HG03439 (cell line): ENCODE data around the gene CHD8.

Experiments used
- ATAC-seq: cut with Tn5 transposase; IDR thresholded peaks from one replicate; pipeline ENCODE4 v1.9.1; 2021; ENCODE audit warnings: mild to moderate bottlenecking, moderate library complexity; ENCODE audit not compliant: unreplicated experiment

Gene CHD8

DNA sequence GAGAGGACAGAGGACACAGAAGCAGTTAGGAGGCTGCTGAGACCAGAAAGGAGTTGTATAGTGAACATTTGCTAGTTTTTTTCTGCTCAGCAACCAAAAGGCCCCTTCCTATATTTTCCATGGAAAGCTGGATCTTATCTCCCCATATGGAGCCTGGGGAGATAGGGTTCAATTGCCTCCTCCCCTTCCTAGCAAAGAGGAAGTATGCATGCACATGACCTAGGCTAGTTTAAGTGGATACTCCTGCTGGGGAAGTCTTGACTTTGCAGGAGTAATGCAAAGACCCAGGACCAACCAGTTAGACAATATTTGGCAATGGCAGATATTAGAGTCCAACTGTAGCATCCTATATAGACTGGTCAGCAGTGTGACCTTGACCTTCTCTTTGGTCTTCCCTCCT is 15.1 kb downstream of the CHD8 start:
- ATAC-seq: no peak

DNA sequence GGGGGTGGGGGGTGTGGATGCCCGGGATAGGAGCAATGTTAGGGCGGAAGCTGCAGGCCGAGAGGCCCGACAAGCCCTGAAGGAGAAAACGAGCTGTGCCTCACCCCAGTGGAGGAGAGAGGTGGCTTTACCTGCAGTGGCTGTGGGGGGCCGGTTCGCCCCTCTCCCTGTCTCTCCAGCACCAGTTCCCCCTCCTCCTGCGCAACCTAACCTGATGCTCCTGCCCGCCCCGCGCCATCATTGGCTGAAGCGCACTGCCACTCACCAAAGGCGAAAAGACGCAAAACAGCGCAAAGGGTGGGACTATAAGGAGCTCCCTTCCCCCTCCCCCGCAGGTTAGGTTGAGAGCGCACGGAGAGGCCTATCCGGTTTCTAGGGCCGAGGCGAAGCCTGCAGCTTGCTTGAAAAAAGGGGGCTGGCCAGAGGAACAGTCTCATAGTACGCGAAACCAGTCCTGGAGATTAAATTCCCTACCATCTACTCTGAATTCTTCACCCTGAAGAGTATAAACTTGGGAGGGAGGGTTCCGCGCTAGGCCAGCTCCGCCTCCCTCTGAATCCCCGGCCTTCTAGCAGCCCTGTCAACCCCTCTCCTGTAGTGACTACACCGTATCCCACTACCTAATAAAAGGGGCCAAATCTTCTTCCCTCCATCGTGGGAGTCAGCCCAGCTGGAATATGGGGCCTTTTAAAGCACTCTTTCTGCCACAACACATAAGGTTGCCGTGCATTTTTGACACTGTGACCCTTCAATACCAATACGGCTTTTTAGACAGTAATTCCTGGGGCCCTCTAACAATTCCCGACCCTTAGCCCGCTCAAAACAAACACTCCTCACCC is 18.6 kb downstream of the CHD8 start:
- ATAC-seq: peak; percentile 96

DNA sequence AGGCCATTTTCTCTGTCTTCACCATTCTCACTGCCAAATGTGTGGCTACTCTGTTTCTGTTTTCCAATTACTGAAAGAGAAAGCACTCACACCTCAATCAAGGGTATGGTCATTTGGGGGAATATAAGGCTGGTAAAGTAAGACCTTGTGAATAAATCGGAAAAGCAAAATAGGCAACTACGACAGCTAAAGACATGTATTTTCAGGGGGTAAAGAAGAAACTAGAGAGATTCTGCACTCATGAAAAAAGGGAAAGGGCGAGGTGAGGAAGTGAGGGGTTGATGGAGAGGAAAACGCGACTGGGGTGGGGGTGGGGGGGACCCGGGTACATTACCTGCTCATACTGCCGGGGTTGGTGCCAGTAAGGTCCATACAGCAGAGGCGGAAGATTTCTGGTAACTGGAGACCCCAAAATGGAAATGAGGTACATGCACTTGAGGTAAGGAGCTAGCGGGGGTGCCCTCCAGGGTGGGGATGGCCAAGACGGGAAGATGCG is 19.3 kb downstream of the CHD8 start:
- ATAC-seq: no peak

DNA sequence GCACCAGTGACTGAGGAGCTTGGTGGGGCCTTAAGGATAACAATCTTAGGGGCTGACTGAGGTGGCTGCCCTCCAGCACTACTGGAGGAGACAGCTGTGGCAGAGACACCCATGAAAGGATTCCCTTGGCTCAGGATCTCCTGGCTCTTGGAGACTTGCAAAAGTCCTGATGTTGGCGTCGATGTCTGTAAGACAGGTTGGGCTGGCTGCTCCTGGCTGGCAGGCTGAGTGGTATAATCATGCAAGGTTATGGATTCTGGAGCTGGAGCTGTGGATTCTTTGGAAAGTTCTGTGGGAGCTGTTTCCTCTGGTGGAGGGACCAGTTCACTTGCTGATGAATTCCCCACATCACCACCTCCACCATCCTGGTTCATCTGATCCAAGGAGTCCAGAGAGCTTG is 24.8 kb downstream of the CHD8 start:
- ATAC-seq: no peak

DNA sequence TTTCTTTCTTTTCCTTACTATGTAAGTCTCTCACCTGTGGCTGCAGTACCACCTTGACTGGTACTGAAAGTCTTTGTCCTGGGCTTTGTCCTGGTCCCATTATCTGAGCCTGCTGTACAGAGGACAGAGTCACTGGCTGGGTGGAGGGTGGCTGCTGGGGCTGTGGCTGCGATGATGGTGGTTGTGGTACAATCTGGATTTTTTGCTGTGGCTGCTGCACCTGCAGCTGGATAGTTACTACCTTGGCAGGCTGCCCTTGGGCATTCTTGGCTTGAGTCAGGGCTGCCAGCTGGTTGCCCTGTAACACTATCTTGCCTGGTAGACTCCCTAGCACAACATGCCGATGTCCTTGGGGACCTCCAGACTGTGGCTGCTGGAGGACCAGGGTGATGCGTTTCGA is 27.0 kb downstream of the CHD8 start:
- no peak for ATAC-seq

DNA sequence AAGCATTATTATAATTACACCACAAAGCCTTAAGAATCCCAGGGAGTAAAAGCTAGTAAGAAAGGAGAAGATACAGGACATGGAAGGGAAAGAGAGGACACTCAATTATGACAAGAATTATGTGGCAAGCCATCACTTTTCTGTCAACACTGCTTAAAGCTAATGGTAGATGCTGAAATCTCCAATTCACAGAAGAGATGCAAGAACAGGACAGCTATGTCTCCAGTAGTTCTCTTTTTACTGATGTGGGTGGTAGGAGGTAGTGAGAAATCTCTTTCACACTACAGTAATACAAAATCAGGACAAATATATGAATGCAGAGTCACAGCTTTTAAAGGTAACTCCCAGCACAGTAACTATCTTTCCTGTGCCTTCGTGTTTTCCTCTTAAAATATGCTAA is 29.2 kb downstream of the CHD8 start:
- ATAC-seq: no peak

DNA sequence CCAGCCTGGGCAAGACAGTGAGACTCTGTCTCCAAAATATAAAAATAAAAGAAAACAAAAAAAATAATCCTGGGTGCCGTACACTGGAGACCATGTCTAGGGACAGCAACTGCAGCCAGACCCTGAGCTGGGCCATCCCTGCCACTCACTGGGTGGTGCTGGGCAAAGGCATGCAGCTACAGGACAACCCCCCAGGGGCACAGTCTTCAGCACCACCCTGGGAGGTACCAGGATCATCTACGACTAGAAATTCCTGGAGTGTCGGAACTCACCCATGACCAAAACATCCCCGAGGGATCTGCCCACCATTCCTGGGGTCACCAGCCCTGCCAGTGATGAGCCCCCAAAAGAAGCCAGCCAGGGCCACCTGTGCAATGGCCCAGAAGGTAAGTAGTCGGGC is 36.4 kb downstream of the CHD8 start:
- no peak for ATAC-seq

DNA sequence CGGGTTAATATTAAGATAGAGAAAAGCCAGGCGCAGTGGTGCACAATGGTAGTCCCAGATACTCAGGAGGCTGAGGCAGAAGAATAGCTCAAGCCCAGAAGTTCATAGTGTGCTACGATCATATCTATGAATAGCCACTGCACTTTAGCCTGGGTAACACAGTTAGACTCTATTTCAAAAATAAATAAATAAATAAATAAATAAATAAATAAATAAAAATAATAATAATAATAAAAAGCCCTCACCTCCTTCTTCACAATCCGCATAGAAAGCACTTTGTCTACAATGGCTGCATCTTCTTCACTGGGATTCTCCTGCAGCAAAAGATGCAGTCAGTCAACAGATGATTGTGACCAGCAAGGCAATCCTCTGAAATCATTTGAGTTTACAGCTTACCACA is 40.6 kb downstream of the CHD8 start:
- no peak for ATAC-seq

DNA sequence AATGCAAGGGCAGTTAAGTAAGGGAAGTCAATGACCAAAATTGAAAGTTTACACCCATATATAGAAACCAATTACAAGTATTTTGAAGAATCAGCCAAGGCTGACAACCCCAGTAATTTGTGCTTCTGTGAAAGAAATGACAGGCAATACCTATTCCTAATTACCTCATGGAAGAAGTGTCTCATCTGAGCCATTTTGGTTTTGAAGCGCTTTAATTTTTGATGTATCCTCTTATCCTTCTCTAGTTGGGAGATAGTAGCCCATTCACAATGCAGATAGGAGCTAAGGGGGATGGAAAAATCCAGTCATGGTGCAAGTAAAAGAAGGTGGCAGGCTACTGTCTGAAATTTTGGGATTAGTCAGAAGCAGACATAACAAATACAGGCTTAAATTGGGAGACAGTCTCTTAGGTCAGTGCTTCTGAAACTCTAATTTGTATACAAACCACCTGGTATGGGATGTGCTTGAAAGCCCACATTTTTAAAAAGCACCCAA is 41.7 kb downstream of the CHD8 start:
- no peak for ATAC-seq

DNA sequence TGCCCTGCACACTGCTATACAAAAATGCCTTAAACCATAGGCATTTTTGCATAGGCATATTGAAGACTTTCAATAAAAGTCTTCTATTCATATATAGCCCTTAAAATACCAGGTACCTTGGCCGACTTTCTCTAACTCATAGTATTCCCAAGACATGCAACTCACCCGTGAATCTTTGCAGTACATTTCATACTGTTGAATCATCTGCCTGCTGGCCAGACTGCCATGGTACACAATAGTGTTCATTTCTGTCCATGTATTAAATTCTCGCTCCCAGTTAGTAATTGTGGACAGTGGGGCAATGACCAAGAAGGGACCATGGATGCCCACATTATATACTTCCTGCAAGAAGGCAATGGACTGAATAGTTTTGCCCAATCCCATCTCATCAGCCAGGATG is 47.8 kb downstream of the CHD8 start:
- no peak for ATAC-seq

DNA sequence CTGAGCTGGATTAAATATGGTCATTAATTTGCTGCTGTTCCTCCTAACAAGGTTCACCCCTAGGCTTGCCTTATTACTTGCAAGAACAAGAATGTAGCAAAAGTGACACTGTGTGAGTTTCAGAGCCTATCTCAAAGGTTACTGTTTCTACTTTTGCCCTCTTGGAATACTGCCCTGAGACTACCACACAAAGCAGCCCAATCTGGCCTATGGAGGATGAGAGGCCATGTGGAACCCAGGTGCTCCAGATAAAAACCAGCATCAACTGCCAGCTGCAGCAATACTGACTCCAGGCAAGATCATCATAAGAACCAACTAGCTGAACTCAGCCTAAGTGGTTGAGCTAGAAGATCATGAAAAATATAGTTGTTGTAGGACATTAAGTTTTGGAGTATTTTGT is 49.7 kb downstream of the CHD8 start:
- ATAC-seq: no peak

DNA sequence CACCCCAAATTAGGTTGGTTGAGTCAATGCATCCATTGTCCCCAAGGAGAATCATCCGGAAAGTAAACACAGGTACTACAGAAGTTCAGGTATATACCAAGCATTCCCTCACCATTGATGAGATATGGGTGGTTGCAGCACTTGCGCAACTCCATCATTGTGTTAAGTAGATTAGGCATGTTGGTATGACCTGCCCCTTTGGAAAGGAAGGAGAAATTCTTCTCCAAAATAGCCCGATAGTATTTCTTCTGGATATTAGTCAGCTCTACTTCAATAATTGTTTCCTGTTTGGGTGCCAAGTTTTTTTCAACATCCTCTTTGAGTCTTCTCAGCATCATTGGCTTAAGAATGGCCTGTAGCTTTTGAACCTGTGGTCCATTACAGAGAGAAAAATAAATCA is 50.8 kb downstream of the CHD8 start:
- ATAC-seq: no peak

DNA sequence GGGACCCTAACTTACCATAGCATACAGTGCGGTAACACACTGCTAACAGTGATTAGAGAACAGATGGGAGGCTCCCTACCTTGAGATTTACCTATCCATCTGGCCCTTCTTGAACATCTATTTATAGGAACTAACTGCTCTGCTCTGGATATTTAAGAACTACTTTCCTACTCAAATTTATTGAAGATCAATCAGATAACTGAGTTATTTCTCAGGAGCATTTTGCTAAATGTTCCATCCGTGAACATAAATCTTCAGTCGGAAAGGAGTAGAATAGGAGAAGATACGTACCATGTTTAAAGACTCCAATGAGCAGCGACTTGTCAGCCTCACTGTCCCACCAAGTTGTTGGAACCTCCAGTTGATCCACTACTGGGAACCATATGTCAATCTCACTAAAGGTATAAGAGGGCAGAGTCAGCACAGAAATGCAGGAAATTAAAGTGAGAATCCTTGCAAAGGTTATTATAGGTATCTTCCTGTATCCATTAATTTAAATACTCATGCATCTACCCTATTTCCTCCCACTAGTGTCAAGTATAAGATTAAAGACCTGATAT is 56.5 kb downstream of the CHD8 start:
- no peak for ATAC-seq

DNA sequence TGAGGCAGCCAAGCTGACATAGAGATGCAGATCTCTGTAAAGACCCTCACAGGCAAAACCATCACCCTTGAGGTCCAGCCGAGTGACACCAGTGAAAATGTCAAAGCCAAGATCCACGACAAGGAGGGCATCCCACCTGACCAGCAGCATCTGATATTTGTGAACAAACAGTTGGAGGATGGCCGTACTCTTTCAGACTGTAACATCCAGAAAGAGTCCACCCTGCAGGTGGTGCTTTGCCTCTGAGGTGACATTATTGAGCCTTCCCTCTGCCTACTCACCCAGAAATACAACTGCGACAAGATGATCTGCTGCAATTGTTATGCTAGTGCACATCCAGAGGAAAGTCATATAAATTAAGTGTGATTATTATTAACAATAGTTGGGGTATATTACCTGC is 57.0 kb downstream of the CHD8 start:
- no peak for ATAC-seq

DNA sequence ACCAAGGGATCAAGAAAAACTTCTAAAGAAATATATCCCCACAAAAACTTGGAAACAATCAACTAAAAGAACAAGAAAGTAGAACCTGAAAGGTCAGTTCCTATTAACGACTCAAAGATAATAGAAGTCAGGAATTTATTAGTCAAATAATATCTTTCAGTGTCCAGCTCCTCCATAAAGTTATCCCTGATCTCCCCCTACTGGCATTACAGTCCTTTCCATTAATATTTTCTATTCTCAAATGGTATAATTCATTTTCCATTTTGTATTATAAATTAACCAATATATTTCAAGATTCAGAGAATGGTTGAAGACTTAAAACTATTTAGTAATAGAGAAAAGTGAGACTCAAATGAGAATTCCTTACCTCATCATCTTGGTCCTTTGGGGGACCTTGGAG is 60.5 kb downstream of the CHD8 start:
- no peak for ATAC-seq

DNA sequence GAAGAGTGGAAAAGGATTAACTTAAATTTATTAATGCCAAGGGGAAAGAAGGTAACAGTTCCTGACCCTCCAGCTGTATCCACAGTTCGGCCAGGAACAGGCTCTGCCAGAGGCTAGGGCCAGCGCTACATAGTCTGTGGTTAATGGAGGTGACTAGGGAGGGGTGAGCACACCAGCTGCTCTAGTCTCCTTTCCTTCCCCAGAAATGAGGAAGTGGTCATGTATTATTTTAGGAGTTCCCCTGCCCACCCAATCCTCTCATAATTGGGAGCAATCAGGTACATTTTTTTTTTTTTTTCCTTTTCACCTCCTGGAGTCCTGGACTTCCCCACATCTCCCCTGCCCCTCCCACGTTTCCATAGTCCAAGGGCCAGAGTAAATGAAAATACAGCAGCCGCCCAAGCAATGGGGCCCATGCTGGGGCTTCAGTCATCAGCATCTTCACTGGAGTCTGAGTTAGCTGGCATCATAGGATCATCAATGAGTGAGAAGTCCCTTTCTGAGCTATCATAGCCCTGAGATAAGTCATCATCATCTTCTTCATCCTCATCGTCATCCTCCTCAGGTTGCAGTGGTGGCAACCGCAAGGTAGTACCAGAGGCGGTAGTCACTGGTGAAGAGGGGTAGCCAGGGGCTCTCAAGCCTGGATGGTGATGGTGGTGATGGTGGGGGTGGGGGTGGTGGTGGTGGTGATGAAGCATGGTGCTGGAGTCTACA is 70.6 kb downstream of the CHD8 start:
- ATAC-seq: no peak

DNA sequence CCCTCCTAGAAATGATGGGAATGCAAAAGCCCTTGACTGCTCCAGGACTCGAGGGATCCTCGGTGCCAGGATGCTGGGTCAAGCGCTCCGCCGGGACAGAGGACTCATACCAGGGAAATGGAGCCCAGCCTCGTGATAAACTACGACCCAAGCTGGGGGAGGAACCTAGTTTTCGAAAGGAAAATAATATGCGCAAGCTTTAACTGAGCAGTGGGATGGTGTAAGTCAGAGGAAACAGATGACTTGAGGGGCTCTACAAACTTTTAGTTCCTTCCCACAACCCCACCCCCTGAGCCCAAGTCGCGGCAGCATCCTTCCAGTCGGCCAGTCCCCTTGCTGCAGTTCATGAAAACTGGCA is 71.5 kb downstream of the CHD8 start:
- peak; percentile 31 for ATAC-seq

DNA sequence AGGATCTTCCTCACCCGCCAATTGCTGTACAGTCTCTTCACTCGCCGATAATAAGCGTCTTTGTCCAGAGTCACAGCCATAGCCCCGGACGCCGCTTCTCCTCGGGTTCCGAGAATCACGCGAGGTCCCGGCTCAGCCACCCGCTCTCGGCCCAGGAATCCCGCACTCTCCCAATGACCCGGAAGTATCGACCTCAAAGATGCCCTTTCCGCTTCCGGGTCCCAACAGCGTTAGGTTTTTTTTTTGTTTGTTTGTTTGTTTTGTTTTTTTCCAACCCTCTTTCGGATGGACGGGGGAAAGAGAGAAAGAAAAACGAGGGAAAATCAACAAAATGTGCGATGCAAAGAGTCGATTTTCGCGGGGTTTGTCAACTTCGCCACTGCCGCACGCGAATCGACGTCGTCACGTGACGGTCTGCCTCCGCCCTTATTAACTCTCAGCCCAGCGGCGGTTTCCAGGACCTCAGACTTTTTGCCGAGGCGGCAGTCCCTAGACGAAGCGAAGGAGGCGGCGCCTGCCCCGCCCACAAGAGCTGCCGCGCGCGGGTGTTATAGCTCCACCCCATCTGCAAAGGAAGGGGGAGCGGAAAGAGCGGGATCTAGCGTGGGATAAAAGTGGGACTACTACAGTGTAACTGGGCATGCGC is 72.0 kb downstream of the CHD8 start, which contains the start of gene SUPT16H:
TSS of gene SUPT16H (minus strand) at position 172 of the 646 bp plus-strand sequence. CDS start at position 80, 92 bp downstream.
- peak; percentile 87 for ATAC-seq

DNA sequence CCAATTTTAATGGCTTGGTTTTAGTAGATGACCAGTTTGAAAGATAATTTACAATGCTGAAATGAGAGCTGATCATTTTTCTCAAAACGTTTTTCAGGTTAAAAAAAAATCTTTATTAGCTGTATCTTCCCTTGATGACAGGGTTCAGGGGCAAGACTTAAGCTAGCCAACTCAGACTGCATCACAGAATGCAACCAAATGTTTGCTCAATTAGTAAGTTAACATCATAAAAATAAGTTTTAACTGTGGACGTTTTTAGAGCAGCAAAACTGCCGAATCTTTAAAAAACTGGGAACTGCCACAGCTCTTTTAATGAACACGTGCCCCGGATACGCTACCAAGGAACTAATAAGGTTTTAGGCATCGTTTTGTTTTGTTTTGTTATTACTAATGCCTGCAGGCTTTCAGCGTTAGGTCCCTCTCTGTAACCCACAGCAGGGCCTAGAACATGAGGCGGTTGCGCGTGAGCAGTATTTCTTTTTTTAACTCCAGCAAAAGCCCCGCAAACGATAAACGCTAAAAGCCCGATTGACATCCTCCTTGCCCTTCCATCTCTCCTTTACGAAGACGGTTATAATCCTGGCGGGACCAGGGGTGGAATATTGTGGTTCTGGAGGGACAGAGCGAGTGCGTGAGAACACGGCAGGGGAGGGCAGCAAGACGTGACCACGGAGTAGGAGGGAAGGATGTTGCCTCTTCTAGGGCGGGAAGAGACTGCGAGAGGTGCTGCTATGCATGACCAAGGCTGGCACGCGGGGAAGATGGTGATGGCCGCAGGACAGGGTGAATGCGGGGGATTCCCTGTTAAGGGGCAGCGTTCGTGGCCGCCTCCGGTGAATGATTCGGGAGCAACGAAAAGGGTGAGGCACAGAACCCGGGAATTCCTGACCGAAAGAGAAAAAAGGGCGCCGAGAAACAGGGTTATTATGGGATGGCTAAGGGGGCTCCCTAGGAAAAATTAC is 72.8 kb downstream of the CHD8 start:
- no peak for ATAC-seq

DNA sequence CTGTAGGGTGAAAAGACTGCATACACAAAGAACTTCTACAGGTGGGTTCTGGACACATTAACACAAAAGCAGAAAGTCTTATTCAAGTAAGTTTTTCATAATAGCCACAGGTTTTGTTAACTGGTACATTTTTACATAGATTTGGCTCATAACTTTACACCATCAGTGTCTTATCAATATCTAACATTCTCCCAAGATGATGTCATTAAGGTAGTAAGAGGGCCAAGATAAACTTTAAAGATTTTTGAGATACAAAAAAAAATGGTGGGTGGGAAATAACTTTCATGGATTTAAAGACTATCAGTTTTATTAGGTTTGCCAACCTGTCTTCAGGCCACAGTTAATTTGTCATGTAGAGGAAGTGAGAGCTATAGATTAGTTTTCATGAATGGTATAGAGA is 73.8 kb downstream of the CHD8 start:
- no peak for ATAC-seq
